ENCODE measurements around the gene STYXL2. TPM values are rescaled to one million over a fixed set of nuclear protein-coding genes. Genes with fewer than 3 reads are reported as not detected.

The STYXL2 gene
- total and polyA plus RNA-seq, 2 of the 4 experiments (the other 2 are of a cell fraction) = not detected

DNA sequence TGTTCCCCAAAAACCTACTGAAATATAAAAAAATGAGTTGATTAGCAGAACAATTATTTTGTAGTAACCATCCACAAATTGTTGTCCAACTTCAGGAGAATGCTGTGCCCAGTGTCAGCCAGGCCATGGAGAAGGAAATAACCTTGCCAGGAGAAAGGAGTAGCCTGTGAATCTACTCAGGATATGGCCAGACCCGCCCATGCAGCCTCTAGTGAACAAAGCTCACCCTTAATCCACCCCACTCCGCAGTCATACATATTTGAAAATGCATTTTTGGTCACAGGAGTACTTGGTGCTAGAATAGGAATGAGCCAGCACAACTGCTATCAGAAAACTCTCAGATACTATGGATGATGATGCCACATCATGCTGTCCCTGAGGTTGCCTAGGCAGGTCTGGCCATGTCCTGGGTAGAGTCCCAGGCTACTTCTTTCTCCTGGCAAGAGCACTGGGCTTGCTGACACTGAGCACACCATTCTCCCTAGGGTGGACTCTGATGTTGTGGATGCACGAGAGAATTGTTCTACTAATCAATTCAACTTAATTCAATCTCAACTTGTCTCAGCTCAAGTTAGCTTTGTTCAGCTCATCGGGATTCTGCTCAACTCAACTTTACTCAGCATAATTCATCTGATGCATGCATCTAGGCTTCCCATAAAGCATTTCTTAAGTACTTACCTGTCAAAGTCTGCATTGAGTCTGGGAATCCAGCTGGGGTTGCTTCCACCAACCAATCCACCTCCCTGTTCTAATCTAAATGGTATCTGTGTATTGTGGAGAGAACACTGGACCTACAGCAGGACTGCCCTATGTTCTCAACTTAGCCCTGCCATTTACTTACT is 18.2 kb downstream of the STYXL2 start:
- Histone ChIP-seq H4K8ac (ENCODE audit: low read depth in 2 of 2, low read length in 2 of 2) (no peak overlapping the region), H3K27ac (ENCODE audit: insufficient read depth, low read length) (no peak overlapping the region), H3K4me1 (ENCODE audit: control insufficient read depth, insufficient read depth, low read length) (no peaks in the 10 kb centered on the region), H2AK9ac (replicated peaks; ENCODE audit: low read depth, low read length, poor library complexity) (no peak overlapping the region), H2BK120ac (ENCODE audit: low read depth, low read length) (no peak overlapping the region), H3K36me3 (ENCODE audit: control insufficient read depth, insufficient read depth, low read length) (no peaks in the 10 kb centered on the region), H3K9me3 (ENCODE audit: control insufficient read depth, insufficient read depth, low read length) (no peaks in the 10 kb centered on the region), H2BK5ac (ENCODE audit: low read depth, low read length, poor library complexity, severe bottlenecking) (no peak overlapping the region), H3K23ac (ENCODE audit: low read depth, low read length) (no peak overlapping the region), H3K4ac (ENCODE audit: low read depth, low read length) (no peak overlapping the region), H3K56ac (ENCODE audit: extremely low read depth, insufficient read depth, low read length) (no peak overlapping the region), H3K79me1 (ENCODE audit: low read depth in 1 of 2, low read length in 2 of 2) (no peaks in the 10 kb centered on the region), H4K5ac (ENCODE audit: low read depth, low read length) (no peak overlapping the region), H3K18ac (ENCODE audit: low read depth, low read length) (no peak overlapping the region), H3K14ac (replicated peaks; ENCODE audit: low read depth, low read length) (no peak overlapping the region), H3K4me2 (ENCODE audit: low read depth, low read length) (no peak overlapping the region), H2AFZ (replicated peaks; ENCODE audit: low read length, poor library complexity) (no peak overlapping the region), H4K20me1 (ENCODE audit: insufficient read depth, low read length) (no peaks in the 10 kb centered on the region), H3K4me3 (ENCODE audit: insufficient read depth, low read depth, low read length) (no peak overlapping the region), H4K91ac (ENCODE audit: insufficient read depth, low read depth, low read length) (no peak overlapping the region), H2BK20ac (ENCODE audit: low read depth, low read length) (no peak overlapping the region), H3K9me1 (ENCODE audit: insufficient read depth, low read length) (no peaks in the 10 kb centered on the region), H2AK5ac (ENCODE audit: low read depth, low read length) (no peak overlapping the region), H2BK15ac (ENCODE audit: low read depth, low read length) (no peak overlapping the region), H3K9ac (ENCODE audit: low read depth, low read length) (no peak overlapping the region), H3K27me3 (ENCODE audit: control insufficient read depth, insufficient read depth, low read length) (no peaks in the 10 kb centered on the region)
- TF ChIP-seq POLR2A (IDR thresholded peaks at IDR 0.05; ENCODE audit: low read depth, low read length) = no peak
- TF ChIP-seq USF2 (IDR thresholded peaks at IDR 0.05; ENCODE audit: low read depth, low read length) = no peak
- no peak for TF ChIP-seq MXI1 (IDR thresholded peaks at IDR 0.05; ENCODE audit: borderline replicate concordance, low read depth, low read length)
- no peak for TF ChIP-seq NFE2L2 (IDR thresholded peaks at IDR 0.05; ENCODE audit: low read depth, low read length)
- no peak for TF ChIP-seq SMC3 (IDR thresholded peaks at IDR 0.05; ENCODE audit: low read depth, low read length)
- TF ChIP-seq RFX5 (IDR thresholded peaks at IDR 0.05; ENCODE audit: low read depth, low read length) = no peak
- no peak for TF ChIP-seq FOS (IDR thresholded peaks at IDR 0.05; ENCODE audit: low read depth, low read length)
- no peak for TF ChIP-seq CHD1 (IDR thresholded peaks at IDR 0.05; ENCODE audit: low read depth, low read length)
- no peak for TF ChIP-seq BHLHE40 (IDR thresholded peaks at IDR 0.05; ENCODE audit: low read depth, low read length)
- TF ChIP-seq RAD21 (IDR thresholded peaks at IDR 0.05; ENCODE audit: low read length) = no peak
- TF ChIP-seq MAZ (IDR thresholded peaks at IDR 0.05; ENCODE audit: borderline replicate concordance, low read depth, low read length) = no peak
- no peak for TF ChIP-seq CEBPB (IDR thresholded peaks at IDR 0.05; ENCODE audit: low read depth, low read length)
- TF ChIP-seq RCOR1 (IDR thresholded peaks at IDR 0.05; ENCODE audit: insufficient replicate concordance, low read length) = no peak
- TF ChIP-seq, protein P1, sequence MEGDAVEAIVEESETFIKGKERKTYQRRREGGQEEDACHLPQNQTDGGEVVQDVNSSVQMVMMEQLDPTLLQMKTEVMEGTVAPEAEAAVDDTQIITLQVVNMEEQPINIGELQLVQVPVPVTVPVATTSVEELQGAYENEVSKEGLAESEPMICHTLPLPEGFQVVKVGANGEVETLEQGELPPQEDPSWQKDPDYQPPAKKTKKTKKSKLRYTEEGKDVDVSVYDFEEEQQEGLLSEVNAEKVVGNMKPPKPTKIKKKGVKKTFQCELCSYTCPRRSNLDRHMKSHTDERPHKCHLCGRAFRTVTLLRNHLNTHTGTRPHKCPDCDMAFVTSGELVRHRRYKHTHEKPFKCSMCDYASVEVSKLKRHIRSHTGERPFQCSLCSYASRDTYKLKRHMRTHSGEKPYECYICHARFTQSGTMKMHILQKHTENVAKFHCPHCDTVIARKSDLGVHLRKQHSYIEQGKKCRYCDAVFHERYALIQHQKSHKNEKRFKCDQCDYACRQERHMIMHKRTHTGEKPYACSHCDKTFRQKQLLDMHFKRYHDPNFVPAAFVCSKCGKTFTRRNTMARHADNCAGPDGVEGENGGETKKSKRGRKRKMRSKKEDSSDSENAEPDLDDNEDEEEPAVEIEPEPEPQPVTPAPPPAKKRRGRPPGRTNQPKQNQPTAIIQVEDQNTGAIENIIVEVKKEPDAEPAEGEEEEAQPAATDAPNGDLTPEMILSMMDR (conservative IDR thresholded peaks at IDR 0.05; ENCODE audit: low read depth, low read length) = no peak
- TF ChIP-seq, protein P2, sequence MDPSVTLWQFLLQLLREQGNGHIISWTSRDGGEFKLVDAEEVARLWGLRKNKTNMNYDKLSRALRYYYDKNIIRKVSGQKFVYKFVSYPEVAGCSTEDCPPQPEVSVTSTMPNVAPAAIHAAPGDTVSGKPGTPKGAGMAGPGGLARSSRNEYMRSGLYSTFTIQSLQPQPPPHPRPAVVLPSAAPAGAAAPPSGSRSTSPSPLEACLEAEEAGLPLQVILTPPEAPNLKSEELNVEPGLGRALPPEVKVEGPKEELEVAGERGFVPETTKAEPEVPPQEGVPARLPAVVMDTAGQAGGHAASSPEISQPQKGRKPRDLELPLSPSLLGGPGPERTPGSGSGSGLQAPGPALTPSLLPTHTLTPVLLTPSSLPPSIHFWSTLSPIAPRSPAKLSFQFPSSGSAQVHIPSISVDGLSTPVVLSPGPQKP (IDR thresholded peaks at IDR 0.05; ENCODE audit: borderline replicate concordance, low read depth, low read length) = no peak
- TF ChIP-seq MAFK (IDR thresholded peaks at IDR 0.05; ENCODE audit: low read depth, low read length) = no peak
- DNase-seq = no peak
- ATAC-seq (ENCODE audit: low read depth) = no peak
- intact Hi-C loops (cut with micrococcal nuclease) = no loop called here
- ChIA-PET CTCF (no interaction called here), POLR2A (ENCODE audit: unreplicated experiment) (no interaction called here)
- 44% methylated on average over 1 of the region's 4 CpGs; no CpG with 5 or more reads in 1 of the 2 experiments for WGBS, 2 experiments (ENCODE audit: extremely low coverage in 2 of 2, insufficient read length in 1 of 2)
- dilution Hi-C loops (cut with HindIII; ENCODE audit: low sequenced_read_pairs, unreplicated experiment) = no loop called here
- in situ Hi-C loops (cut with MboI; ENCODE audit: low sequenced_read_pairs) = no loop called here
- BruUV-seq (replicated peaks) = no TSS peak

All from IMR-90 (cell line).